CD4-positive, alpha-beta T cell treated with Interleukin-21 for 1 hour (primary cell): ENCODE data around the gene SYNGR2.

Experiments
- DNase-seq: peaks from one replicate; pipeline ENCODE4 v3.0.0-alpha.2; 2020

The SYNGR2 gene

GRCh38 chr17:78208486-78208885 is 40.1 kb downstream of the SYNGR2 start:
- DNase-seq, result no peak

- DNase-seq, result no peak
These were observed 41.7 kb downstream of the SYNGR2 start for GRCh38 chr17:78210111-78210510.

- no peak for DNase-seq
These were observed 42.7 kb downstream of the SYNGR2 start for GRCh38 chr17:78211032-78211431.

GRCh38 chr17:78214016-78214705 is 45.8 kb downstream of the SYNGR2 start, which contains the start of gene BIRC5:
BIRC5 (plus strand) TSS chr17:78214253; CDS start chr17:78214317, 64 bp downstream.
- DNase-seq, result peak; percentile 88

GRCh38 chr17:78214706-78215061 is 46.3 kb downstream of the SYNGR2 start:
- no peak for DNase-seq

- DNase-seq, result no peak
These were observed 51.2 kb downstream of the SYNGR2 start for GRCh38 chr17:78219396-78220150.
